Endothelial cell of umbilical vein (primary cell): Measurements from ENCODE around the gene ID2. TPM values are rescaled to one million over a fixed set of nuclear protein-coding genes. Genes with fewer than 3 reads are reported as not detected.

Experiments
- BruUV-seq: library from RNA; stranded (reverse); fragments of 400-500 nt; replicated peaks from 2 replicates; lab custom pipeline; 2021; lab: Mats Ljungman, UMichigan
- CTCF ChIA-PET: fragments of 300-600, 350-600 bp; sonication (Branson Sonifier 250); formaldehyde crosslinking; loops from one replicate; lab custom pipeline; 2021; ENCODE audit warnings: antibody characterized with exemption, inconsistent platforms; lab: Charles Lee
- POLR2A ChIA-PET: fragments of 300-600, 350-600 bp; sonication (Branson Sonifier 250); formaldehyde crosslinking; loops from one replicate; lab custom pipeline; 2021; ENCODE audit warnings: antibody characterized with exemption, inconsistent platforms; lab: Charles Lee
- DNase-seq: peaks from one replicate; pipeline ENCODE4 v3.0.0-alpha.2; 2011; ENCODE audit warnings: low read depth, low spot score
- FAIRE-seq: peaks from 2 replicates; lab custom pipeline; 2011; peaks lifted over from hg19 to GRCh38; lab: Jason Lieb, UNC
- H2AFZ ChIP-seq: 2 replicates; pipeline ENCODE4 v1.6.0; 2012; ENCODE audit warnings: low read depth, low read length, control low read depth, inconsistent platforms
- H3K27ac ChIP-seq: 2 replicates; pipeline ENCODE4 v1.5.1; 2011; ENCODE audit warnings: low read depth, mild to moderate bottlenecking, control low read depth, low read length, moderate library complexity; ENCODE audit not compliant: insufficient read depth
- H3K27me3 ChIP-seq, 2 experiments: 2 replicates each; pipeline versions ENCODE4 v1.6.0 to v1.6.1; 2011; ENCODE audit warnings: low read length in 2 of 2, mixed read lengths in 1 of 2; ENCODE audit not compliant: control insufficient read depth in 2 of 2, insufficient read depth in 2 of 2
- H3K36me3 ChIP-seq, 2 experiments: 2 replicates in 1 of 2; 3 replicates in 1 of 2; pipeline ENCODE4 v1.5.1; 2011; ENCODE audit warnings: low read length in 2 of 2, mild to moderate bottlenecking in 1 of 2, moderate library complexity in 1 of 2; ENCODE audit not compliant: control insufficient read depth in 2 of 2, insufficient read depth in 2 of 2; ENCODE audit errors: extremely low read depth in 1 of 2
- H3K4me1 ChIP-seq: 3 replicates; pipeline ENCODE4 v1.5.1; 2011; ENCODE audit warnings: mild to moderate bottlenecking, low read length; ENCODE audit not compliant: control insufficient read depth, insufficient read depth; ENCODE audit errors: extremely low read depth
- H3K4me2 ChIP-seq: 2 replicates; pipeline ENCODE4 v1.6.1; 2011; ENCODE audit warnings: low read length, control low read depth, mixed read lengths; ENCODE audit not compliant: insufficient read depth
- H3K4me3 ChIP-seq, 3 experiments: fragments of 200-600 bp in 1 of 3; sonication (generic), shearing (Covaris generic) in 1 of 3; replicated peaks in 1 of 3; 2 replicates each; pipeline ENCODE4 v1.5.1; 2011 to 2016; ENCODE audit warnings: control low read depth in 3 of 3, low read length in 3 of 3, mild to moderate bottlenecking in 2 of 3, inconsistent platforms in 1 of 3, low read depth in 1 of 3, moderate library complexity in 1 of 3; ENCODE audit not compliant: insufficient read depth in 1 of 3
- H3K79me2 ChIP-seq: 2 replicates; pipeline ENCODE4 v1.6.0; 2012; ENCODE audit warnings: low read length, inconsistent platforms; ENCODE audit not compliant: control insufficient read depth, insufficient read depth
- H3K9ac ChIP-seq: replicated peaks from 2 replicates; pipeline ENCODE3; 2011; ENCODE audit warnings: low read length, control low read depth; ENCODE audit not compliant: insufficient read depth; ENCODE audit errors: extremely low read depth
- H3K9me1 ChIP-seq: replicated peaks from 3 replicates; pipeline ENCODE4 v1.6.0; 2011; ENCODE audit warnings: mild to moderate bottlenecking, low read length; ENCODE audit not compliant: control insufficient read depth, insufficient read depth; ENCODE audit errors: extremely low read depth
- H3K9me3 ChIP-seq: replicated peaks from 2 replicates; pipeline ENCODE4 v1.5.1; 2012; ENCODE audit warnings: low read length, inconsistent platforms; ENCODE audit not compliant: control insufficient read depth, insufficient read depth
- H4K20me1 ChIP-seq: replicated peaks from 2 replicates; pipeline ENCODE3; 2011; ENCODE audit warnings: mild to moderate bottlenecking, low read length; ENCODE audit not compliant: control insufficient read depth, insufficient read depth; ENCODE audit errors: extremely low read depth
- EZH2 ChIP-seq: IDR thresholded peaks from 2 replicates; pipeline ENCODE4 v1.6.1; 2012; ENCODE audit warnings: borderline replicate concordance, low read depth, mild to moderate bottlenecking, moderate library complexity, low read length, inconsistent platforms; ENCODE audit not compliant: severe bottlenecking
- FOS ChIP-seq: IDR thresholded peaks from 2 replicates; pipeline ENCODE4 v1.6.1; 2011; ENCODE audit warnings: mild to moderate bottlenecking, low read length, moderate library complexity, borderline replicate concordance; ENCODE audit not compliant: insufficient read depth
- GATA2 ChIP-seq: IDR thresholded peaks from 2 replicates; pipeline ENCODE4 v1.7.0; 2011; ENCODE audit warnings: low read depth, mild to moderate bottlenecking, moderate library complexity, mixed read lengths, low read length; ENCODE audit not compliant: insufficient read length, insufficient read depth
- MYC ChIP-seq: IDR thresholded peaks from one replicate; pipeline ENCODE4 v1.6.1; 2011; ENCODE audit warnings: mild to moderate bottlenecking, low read depth, low read length
- POLR2A ChIP-seq: IDR thresholded peaks from 2 replicates; pipeline ENCODE4 v1.6.1; 2012; ENCODE audit warnings: low read depth, mild to moderate bottlenecking, control low read depth, low read length
- POLR2AphosphoS5 ChIP-seq: IDR thresholded peaks from 2 replicates; pipeline ENCODE4 v1.6.1; 2012; ENCODE audit warnings: low read depth, mild to moderate bottlenecking, control low read depth, low read length, moderate library complexity; ENCODE audit not compliant: insufficient read depth
- dilution Hi-C: fragments of 300-500 bp; cut with MboI; formaldehyde crosslinking; loops from one replicate; pipeline ENCODE4 v1.15.0; 2019; ENCODE audit warnings: low sequenced_read_pairs; ENCODE audit not compliant: extremely low pct_ligation_motif_present
- intact Hi-C: fragments of 100-400 bp; cut with micrococcal nuclease; formaldehyde crosslinking; loops from one replicate; pipeline ENCODE4 v1.10.0; 2022
- polyA plus RNA-seq, 4 experiments: library from polyadenylated mRNA; depleted of rRNA in 3 of 4; stranded (reverse) in 3 of 4; unstranded in 1 of 4; fragments of >200 nt; gene quantifications; 2 replicates each; pipeline versions ENCODE4 v1.2.1 to v1.2.3, GENCODE V29; 2011 to 2012; ENCODE audit warnings: missing spikeins in 1 of 4
- total RNA-seq: library from RNA; stranded (reverse); gene quantifications from 2 replicates; pipeline ENCODE4 v1.2.3, GENCODE V29; 2021
- TF ChIP-seq, protein P1 (sequence below), 2 donors: IDR thresholded peaks; 1 replicate in 1 of 2; 2 replicates in 1 of 2; pipeline ENCODE4 v1.5.1; 2011; ENCODE audit warnings: low read length in 2 of 2, mild to moderate bottlenecking in 2 of 2, moderate library complexity in 2 of 2, control low read depth in 1 of 2, inconsistent platforms in 1 of 2, low read depth in 1 of 2; ENCODE audit not compliant: insufficient read depth in 1 of 2; ENCODE audit errors: extremely low read depth in 1 of 2
- TF ChIP-seq, protein P2 (sequence below): IDR thresholded peaks from 2 replicates; pipeline ENCODE4 v1.6.1; 2011; ENCODE audit not compliant: insufficient read depth, insufficient read length

The ID2 gene
- total and polyA plus RNA-seq, 2 donors (not counting 3 experiments of a cell fraction or from before 2014, with no cell fraction given) = 4.1 to 29.1 TPM

DNA sequence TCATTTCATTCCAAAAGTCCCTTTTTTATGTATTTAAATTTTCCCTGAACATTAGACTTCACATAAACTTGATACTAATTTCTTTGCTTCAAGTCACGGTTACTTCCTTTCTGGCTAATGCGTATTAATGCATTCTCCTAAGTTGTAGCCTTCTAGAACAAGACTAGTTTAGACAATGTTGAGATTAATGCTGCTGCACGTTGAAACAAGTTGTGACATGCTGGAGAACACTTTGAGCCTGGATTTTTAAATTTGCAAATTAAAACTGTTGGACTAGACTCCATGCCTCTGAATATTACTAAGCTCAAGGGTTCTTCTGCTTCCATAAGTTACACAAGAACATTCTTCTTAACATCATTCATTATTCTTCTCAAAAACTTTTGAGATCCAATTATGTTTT lies 29.1 kb downstream of the ID2 start:
- DNase-seq (no peak), FAIRE-seq (no peak)
- Histone ChIP-seq H3K79me2 (no peaks in the 10 kb centered on the region), H3K36me3 (no peaks in the 10 kb centered on the region), H3K27me3 (no peaks in the 10 kb centered on the region), H2AFZ (no peak overlapping the region), H3K9me3 (no peaks in the 10 kb centered on the region), H3K4me2 (no peak overlapping the region), H3K4me1 (no peaks in the 10 kb centered on the region), H3K27ac (no peak overlapping the region), H3K4me3 (no peak overlapping the region), H4K20me1 (no peaks in the 10 kb centered on the region), H3K9me1 (no peaks in the 10 kb centered on the region), H3K9ac (no peak overlapping the region)
- intact Hi-C loops = no loop called here
- ChIA-PET CTCF (no interaction called here), POLR2A (no interaction called here)
- TF ChIP-seq, protein P1, sequence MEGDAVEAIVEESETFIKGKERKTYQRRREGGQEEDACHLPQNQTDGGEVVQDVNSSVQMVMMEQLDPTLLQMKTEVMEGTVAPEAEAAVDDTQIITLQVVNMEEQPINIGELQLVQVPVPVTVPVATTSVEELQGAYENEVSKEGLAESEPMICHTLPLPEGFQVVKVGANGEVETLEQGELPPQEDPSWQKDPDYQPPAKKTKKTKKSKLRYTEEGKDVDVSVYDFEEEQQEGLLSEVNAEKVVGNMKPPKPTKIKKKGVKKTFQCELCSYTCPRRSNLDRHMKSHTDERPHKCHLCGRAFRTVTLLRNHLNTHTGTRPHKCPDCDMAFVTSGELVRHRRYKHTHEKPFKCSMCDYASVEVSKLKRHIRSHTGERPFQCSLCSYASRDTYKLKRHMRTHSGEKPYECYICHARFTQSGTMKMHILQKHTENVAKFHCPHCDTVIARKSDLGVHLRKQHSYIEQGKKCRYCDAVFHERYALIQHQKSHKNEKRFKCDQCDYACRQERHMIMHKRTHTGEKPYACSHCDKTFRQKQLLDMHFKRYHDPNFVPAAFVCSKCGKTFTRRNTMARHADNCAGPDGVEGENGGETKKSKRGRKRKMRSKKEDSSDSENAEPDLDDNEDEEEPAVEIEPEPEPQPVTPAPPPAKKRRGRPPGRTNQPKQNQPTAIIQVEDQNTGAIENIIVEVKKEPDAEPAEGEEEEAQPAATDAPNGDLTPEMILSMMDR (IDR thresholded peaks at IDR 0.05; ENCODE audit: extremely low read depth in 1 of 2, insufficient read depth in 1 of 2, low read depth in 1 of 2, low read length in 2 of 2) = no peak
- TF ChIP-seq, protein P2, sequence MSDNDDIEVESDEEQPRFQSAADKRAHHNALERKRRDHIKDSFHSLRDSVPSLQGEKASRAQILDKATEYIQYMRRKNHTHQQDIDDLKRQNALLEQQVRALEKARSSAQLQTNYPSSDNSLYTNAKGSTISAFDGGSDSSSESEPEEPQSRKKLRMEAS = no peak
- TF ChIP-seq FOS (no peak), MYC (no peak), EZH2 (no peak), POLR2AphosphoS5 (no peak), GATA2 (no peak), POLR2A (no peak)
- dilution Hi-C loops = no loop called here
- no TSS peak for BruUV-seq
